SK-N-SH treated with all-trans-retinoic acid at 6 μM for 48 hours (cell line): ENCODE results near the gene MOGAT3.

Experiments
- CSRNP3 ChIP-seq: fragments of 250-450 bp; sonication (Bioruptor Pico); IDR thresholded peaks from 2 replicates; pipeline ENCODE4 v1.5.1; 2021; ENCODE audit warnings: mild to moderate bottlenecking, moderate library complexity
- ZC3H10 ChIP-seq: fragments of 250-450 bp; sonication (Bioruptor Pico); IDR thresholded peaks from 2 replicates; pipeline ENCODE4 v1.5.1; 2021; ENCODE audit warnings: mild to moderate bottlenecking, moderate library complexity
- ZFP3 ChIP-seq: fragments of 250-450 bp; sonication (Bioruptor Pico); IDR thresholded peaks from 2 replicates; pipeline ENCODE4 v1.5.0; 2020; ENCODE audit warnings: mild to moderate bottlenecking, moderate library complexity

GRCh38 chr7:101225650-101226049 lies 24.8 kb upstream of the MOGAT3 start:
- TF ChIP-seq ZFP3 = no peak
- no peak for TF ChIP-seq CSRNP3 (CRISPR knock-in tag)
- TF ChIP-seq ZC3H10 (CRISPR knock-in tag) = no peak
